Gastrocnemius medialis (tissue), 4 donors: ENCODE data around the gene RBMS3.

Experiments
- POLR2A ChIP-seq, 2 donors: fragments of 450-650 bp; IDR thresholded peaks; one replicate each; pipeline ENCODE4 v1.6.1; 2017; ENCODE audit warnings: antibody characterized with exemption in 2 of 2, mild to moderate bottlenecking in 2 of 2, moderate library complexity in 2 of 2
- TF ChIP-seq, protein P1 (sequence below), 5 experiments: fragments of 450-650 bp in 3 of 5; fragments of 200-600 bp in 2 of 5; sonication (generic) in 2 of 5; IDR thresholded peaks in 4 of 5; conservative IDR thresholded peaks in 1 of 5; 1 replicate in 4 of 5; 2 replicates in 1 of 5; pipeline ENCODE4 v1.5.1; 2016 to 2019; ENCODE audit warnings: antibody characterized with exemption in 5 of 5, mild to moderate bottlenecking in 3 of 5, moderate library complexity in 3 of 5

DNA sequence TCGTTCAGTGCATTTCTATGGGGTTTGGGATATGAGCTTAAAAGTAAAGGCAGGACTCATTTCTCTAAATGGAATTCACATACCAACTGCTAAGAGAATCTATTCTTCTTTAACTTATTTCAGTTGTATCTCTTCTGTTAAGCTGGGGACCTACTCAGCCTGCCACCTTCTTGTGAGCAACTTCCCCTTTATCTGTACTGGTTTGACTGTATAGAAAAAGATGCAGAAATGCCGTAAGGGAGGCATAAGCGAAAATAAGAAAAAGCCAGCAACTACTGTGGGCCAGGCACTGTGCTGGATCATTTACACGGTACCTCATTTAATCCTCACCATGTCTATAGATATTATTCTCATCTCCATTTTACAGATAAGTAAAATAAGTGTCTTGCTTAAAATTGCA lies 38.4 kb downstream of the RBMS3 start:
- TF ChIP-seq, protein P1, sequence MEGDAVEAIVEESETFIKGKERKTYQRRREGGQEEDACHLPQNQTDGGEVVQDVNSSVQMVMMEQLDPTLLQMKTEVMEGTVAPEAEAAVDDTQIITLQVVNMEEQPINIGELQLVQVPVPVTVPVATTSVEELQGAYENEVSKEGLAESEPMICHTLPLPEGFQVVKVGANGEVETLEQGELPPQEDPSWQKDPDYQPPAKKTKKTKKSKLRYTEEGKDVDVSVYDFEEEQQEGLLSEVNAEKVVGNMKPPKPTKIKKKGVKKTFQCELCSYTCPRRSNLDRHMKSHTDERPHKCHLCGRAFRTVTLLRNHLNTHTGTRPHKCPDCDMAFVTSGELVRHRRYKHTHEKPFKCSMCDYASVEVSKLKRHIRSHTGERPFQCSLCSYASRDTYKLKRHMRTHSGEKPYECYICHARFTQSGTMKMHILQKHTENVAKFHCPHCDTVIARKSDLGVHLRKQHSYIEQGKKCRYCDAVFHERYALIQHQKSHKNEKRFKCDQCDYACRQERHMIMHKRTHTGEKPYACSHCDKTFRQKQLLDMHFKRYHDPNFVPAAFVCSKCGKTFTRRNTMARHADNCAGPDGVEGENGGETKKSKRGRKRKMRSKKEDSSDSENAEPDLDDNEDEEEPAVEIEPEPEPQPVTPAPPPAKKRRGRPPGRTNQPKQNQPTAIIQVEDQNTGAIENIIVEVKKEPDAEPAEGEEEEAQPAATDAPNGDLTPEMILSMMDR (IDR thresholded peaks at IDR 0.05 in 4 of 5, conservative IDR thresholded peaks at IDR 0.05 in 1 of 5), result no peak
- no peak for TF ChIP-seq POLR2A (IDR thresholded peaks at IDR 0.05)
